Measurements from ENCODE around the gene GALNT10. TPM values are rescaled to one million over a fixed set of nuclear protein-coding genes. Genes with fewer than 3 reads are reported as not detected.

The GALNT10 gene
- total RNA-seq, 1 donor from 2014 or later = 4.8 TPM

DNA sequence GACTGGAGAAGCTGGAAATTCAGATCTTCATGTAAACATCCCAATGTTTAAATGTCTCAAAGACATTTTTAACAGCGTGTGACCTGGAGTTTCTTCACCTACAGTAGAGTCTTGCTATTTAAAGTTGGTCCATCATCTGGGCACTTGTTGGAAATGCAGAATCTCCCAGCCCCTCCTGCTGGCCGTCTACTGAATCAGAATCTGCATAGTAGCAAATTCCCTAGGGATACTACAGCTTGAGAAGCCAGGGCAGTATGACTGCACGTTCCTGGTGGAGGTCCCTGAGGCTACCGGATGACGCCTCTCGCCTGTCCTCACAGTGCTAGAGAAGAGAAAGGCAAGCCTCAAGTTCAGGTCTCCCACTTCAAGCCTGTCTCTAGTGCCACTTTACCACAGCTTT is 271.0 kb downstream of the GALNT10 start:
- H3K27me3 Mint-ChIP-seq (ENCODE audit: unreplicated experiment) = peaks cover 2% of the 10 kb centered on the region
- H3K27ac Mint-ChIP-seq (ENCODE audit: unreplicated experiment) = no peak overlapping the region
- H3K36me3 Mint-ChIP-seq (ENCODE audit: unreplicated experiment) = no peaks in the 10 kb centered on the region
- no peak overlapping the region for H3K4me3 Mint-ChIP-seq (ENCODE audit: unreplicated experiment)
- H3K4me1 Mint-ChIP-seq (ENCODE audit: low read depth, unreplicated experiment) = peaks cover 8% of the 10 kb centered on the region
- TF ChIP-seq, protein P1, sequence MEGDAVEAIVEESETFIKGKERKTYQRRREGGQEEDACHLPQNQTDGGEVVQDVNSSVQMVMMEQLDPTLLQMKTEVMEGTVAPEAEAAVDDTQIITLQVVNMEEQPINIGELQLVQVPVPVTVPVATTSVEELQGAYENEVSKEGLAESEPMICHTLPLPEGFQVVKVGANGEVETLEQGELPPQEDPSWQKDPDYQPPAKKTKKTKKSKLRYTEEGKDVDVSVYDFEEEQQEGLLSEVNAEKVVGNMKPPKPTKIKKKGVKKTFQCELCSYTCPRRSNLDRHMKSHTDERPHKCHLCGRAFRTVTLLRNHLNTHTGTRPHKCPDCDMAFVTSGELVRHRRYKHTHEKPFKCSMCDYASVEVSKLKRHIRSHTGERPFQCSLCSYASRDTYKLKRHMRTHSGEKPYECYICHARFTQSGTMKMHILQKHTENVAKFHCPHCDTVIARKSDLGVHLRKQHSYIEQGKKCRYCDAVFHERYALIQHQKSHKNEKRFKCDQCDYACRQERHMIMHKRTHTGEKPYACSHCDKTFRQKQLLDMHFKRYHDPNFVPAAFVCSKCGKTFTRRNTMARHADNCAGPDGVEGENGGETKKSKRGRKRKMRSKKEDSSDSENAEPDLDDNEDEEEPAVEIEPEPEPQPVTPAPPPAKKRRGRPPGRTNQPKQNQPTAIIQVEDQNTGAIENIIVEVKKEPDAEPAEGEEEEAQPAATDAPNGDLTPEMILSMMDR (IDR thresholded peaks at IDR 0.05; ENCODE audit: partially characterized antibody, unreplicated experiment) = peak; percentile 60
- H3K9me3 Mint-ChIP-seq (ENCODE audit: unreplicated experiment) = no peaks in the 10 kb centered on the region
- no peak for DNase-seq

DNA sequence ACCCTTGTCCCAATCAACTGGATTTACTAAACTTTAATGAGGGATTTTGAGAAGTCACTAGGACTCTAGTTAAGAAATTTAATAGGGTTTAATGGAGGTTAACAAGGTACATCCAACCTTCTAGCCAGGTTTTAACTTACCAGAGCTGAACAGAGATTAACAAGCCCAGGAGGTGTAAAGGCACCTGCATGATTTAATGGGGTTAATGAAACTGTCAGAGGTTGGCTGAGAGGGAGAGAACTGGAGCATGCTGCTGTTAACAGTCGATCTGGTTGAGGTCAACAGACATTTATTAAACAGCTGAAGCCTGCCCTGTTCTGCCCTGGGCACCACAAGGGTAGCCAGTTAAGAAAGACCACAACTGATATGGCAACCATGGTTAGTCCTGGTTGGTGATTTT is 273.9 kb downstream of the GALNT10 start:
- peaks cover 12% of the 10 kb centered on the region for H3K4me1 Mint-ChIP-seq (ENCODE audit: low read depth, unreplicated experiment)
- DNase-seq = no peak
- TF ChIP-seq, protein P1 (IDR thresholded peaks at IDR 0.05; ENCODE audit: partially characterized antibody, unreplicated experiment) = no peak
- peaks cover 5% of the 10 kb centered on the region for H3K27me3 Mint-ChIP-seq (ENCODE audit: unreplicated experiment)
- no peak overlapping the region for H3K27ac Mint-ChIP-seq (ENCODE audit: unreplicated experiment)
- no peaks in the 10 kb centered on the region for H3K9me3 Mint-ChIP-seq (ENCODE audit: unreplicated experiment)
- no peaks in the 10 kb centered on the region for H3K36me3 Mint-ChIP-seq (ENCODE audit: unreplicated experiment)
- no peak overlapping the region for H3K4me3 Mint-ChIP-seq (ENCODE audit: unreplicated experiment)

GRCh38 chr5:154465169-154465568 is 274.6 kb downstream of the GALNT10 start:
- peaks cover 12% of the 10 kb centered on the region for H3K4me1 Mint-ChIP-seq (ENCODE audit: low read depth, unreplicated experiment)
- peaks cover 8% of the 10 kb centered on the region for H3K27me3 Mint-ChIP-seq (ENCODE audit: unreplicated experiment)
- no peak overlapping the region for H3K27ac Mint-ChIP-seq (ENCODE audit: unreplicated experiment)
- no peaks in the 10 kb centered on the region for H3K36me3 Mint-ChIP-seq (ENCODE audit: unreplicated experiment)
- no peak for DNase-seq
- no peak overlapping the region for H3K4me3 Mint-ChIP-seq (ENCODE audit: unreplicated experiment)
- TF ChIP-seq, protein P1 (IDR thresholded peaks at IDR 0.05; ENCODE audit: partially characterized antibody, unreplicated experiment) = no peak
- H3K9me3 Mint-ChIP-seq (ENCODE audit: unreplicated experiment) = no peaks in the 10 kb centered on the region

DNA sequence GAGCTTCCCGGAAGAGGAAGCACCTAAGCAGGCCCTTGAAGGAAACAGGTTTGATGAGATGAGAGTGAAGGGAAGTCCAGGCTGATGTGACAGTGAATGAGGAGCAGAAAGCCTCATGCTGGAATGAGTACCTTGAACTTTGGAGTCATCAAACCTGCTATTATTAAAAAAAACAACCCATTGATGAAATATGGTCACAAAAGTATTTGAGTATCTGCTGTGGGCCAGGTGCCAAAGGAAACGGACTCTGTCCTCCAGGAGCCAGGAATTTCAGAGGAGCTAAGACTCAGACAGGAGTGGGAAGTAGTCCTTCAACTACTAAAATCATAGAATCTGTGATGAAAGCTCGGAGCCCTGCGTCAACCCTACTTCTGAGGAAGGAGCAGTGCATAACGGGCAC is 275.6 kb downstream of the GALNT10 start:
- no peaks in the 10 kb centered on the region for H3K9me3 Mint-ChIP-seq (ENCODE audit: unreplicated experiment)
- peaks cover 12% of the 10 kb centered on the region for H3K4me1 Mint-ChIP-seq (ENCODE audit: low read depth, unreplicated experiment)
- H3K4me3 Mint-ChIP-seq (ENCODE audit: unreplicated experiment) = no peak overlapping the region
- H3K36me3 Mint-ChIP-seq (ENCODE audit: unreplicated experiment) = no peaks in the 10 kb centered on the region
- TF ChIP-seq, protein P1 (IDR thresholded peaks at IDR 0.05; ENCODE audit: partially characterized antibody, unreplicated experiment) = no peak
- H3K27me3 Mint-ChIP-seq (ENCODE audit: unreplicated experiment) = peaks cover 8% of the 10 kb centered on the region
- H3K27ac Mint-ChIP-seq (ENCODE audit: unreplicated experiment) = no peak overlapping the region
- no peak for DNase-seq

GRCh38 chr5:154466671-154467070 is 276.1 kb downstream of the GALNT10 start:
- Mint-ChIP-seq H3K27ac (ENCODE audit: unreplicated experiment) (no peak overlapping the region), H3K4me1 (ENCODE audit: low read depth, unreplicated experiment) (peaks cover 6% of the 10 kb centered on the region), H3K9me3 (ENCODE audit: unreplicated experiment) (no peaks in the 10 kb centered on the region), H3K4me3 (ENCODE audit: unreplicated experiment) (no peak overlapping the region), H3K27me3 (ENCODE audit: unreplicated experiment) (peaks cover 10% of the 10 kb centered on the region), H3K36me3 (ENCODE audit: unreplicated experiment) (no peaks in the 10 kb centered on the region)
- TF ChIP-seq, protein P1 (IDR thresholded peaks at IDR 0.05; ENCODE audit: partially characterized antibody, unreplicated experiment) = no peak
- no peak for DNase-seq
